HG03064 (cell line): ENCODE measurements around the gene ADCY2.

Experiments
- ATAC-seq: cut with Tn5 transposase; IDR thresholded peaks from one replicate; pipeline ENCODE4 v1.9.1; 2021; ENCODE audit warnings: low read depth; ENCODE audit not compliant: unreplicated experiment

Gene ADCY2

GRCh38 chr5:7851617-7852289, 455.8 kb downstream of the ADCY2 start:
- no peak for ATAC-seq

GRCh38 chr5:7852542-7852941, 456.6 kb downstream of the ADCY2 start:
- no peak for ATAC-seq

- no peak for ATAC-seq
Observed at GRCh38 chr5:7852988-7853387, 457.1 kb downstream of the ADCY2 start.

GRCh38 chr5:7855611-7856010, 459.7 kb downstream of the ADCY2 start:
- no peak for ATAC-seq

GRCh38 chr5:7856855-7857254, 460.9 kb downstream of the ADCY2 start:
- ATAC-seq: no peak

GRCh38 chr5:7857361-7857760, 461.4 kb downstream of the ADCY2 start:
- ATAC-seq: no peak

GRCh38 chr5:7857926-7858632, 462.1 kb downstream of the ADCY2 start:
- ATAC-seq: no peak

GRCh38 chr5:7866196-7866595, 470.3 kb downstream of the ADCY2 start:
- no peak for ATAC-seq

- ATAC-seq: no peak
Observed at GRCh38 chr5:7867260-7867659, 471.3 kb downstream of the ADCY2 start.

GRCh38 chr5:7868427-7868772, 472.5 kb downstream of the ADCY2 start:
- ATAC-seq: no peak

GRCh38 chr5:7868773-7869473, 473.0 kb downstream of the ADCY2 start, which contains the start of the genes FASTKD3 and MTRR:
TSS of gene FASTKD3 (minus strand) at chr5:7869031. CDS start at chr5:7868083, 948 bp downstream.
TSS of gene MTRR (plus strand) at chr5:7869148. CDS start at chr5:7870795, 1,647 bp downstream.
- peak; percentile 97 for ATAC-seq

- peak; percentile 26 for ATAC-seq
Observed at GRCh38 chr5:7869474-7870136, 473.7 kb downstream of the ADCY2 start.

GRCh38 chr5:7871653-7872052, 475.7 kb downstream of the ADCY2 start:
- no peak for ATAC-seq

GRCh38 chr5:7872517-7873130, 476.7 kb downstream of the ADCY2 start:
- ATAC-seq: no peak

- ATAC-seq: no peak
Observed at GRCh38 chr5:7873216-7873615, 477.3 kb downstream of the ADCY2 start.

GRCh38 chr5:7874639-7875038, 478.7 kb downstream of the ADCY2 start:
- ATAC-seq: no peak

- no peak for ATAC-seq
Observed at GRCh38 chr5:7875151-7875550, 479.2 kb downstream of the ADCY2 start.

- no peak for ATAC-seq
Observed at GRCh38 chr5:7876867-7877266, 480.9 kb downstream of the ADCY2 start.

GRCh38 chr5:7877851-7878250, 481.9 kb downstream of the ADCY2 start:
- ATAC-seq: no peak

- ATAC-seq: peak; percentile 96
Observed at GRCh38 chr5:7878381-7878873, 482.5 kb downstream of the ADCY2 start.
